ENCODE results near the gene TFR2. TPM values are rescaled to one million over a fixed set of nuclear protein-coding genes. Genes with fewer than 3 reads are reported as not detected.

TFR2 gene
- total RNA-seq, 1 experiment from 2014 or later = 9.1 TPM

GRCh38 chr7:100682991-100683658 lies 41.8 kb upstream of the TFR2 start:
- TF ChIP-seq, protein P1, sequence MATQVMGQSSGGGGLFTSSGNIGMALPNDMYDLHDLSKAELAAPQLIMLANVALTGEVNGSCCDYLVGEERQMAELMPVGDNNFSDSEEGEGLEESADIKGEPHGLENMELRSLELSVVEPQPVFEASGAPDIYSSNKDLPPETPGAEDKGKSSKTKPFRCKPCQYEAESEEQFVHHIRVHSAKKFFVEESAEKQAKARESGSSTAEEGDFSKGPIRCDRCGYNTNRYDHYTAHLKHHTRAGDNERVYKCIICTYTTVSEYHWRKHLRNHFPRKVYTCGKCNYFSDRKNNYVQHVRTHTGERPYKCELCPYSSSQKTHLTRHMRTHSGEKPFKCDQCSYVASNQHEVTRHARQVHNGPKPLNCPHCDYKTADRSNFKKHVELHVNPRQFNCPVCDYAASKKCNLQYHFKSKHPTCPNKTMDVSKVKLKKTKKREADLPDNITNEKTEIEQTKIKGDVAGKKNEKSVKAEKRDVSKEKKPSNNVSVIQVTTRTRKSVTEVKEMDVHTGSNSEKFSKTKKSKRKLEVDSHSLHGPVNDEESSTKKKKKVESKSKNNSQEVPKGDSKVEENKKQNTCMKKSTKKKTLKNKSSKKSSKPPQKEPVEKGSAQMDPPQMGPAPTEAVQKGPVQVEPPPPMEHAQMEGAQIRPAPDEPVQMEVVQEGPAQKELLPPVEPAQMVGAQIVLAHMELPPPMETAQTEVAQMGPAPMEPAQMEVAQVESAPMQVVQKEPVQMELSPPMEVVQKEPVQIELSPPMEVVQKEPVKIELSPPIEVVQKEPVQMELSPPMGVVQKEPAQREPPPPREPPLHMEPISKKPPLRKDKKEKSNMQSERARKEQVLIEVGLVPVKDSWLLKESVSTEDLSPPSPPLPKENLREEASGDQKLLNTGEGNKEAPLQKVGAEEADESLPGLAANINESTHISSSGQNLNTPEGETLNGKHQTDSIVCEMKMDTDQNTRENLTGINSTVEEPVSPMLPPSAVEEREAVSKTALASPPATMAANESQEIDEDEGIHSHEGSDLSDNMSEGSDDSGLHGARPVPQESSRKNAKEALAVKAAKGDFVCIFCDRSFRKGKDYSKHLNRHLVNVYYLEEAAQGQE (IDR thresholded peaks at IDR 0.05; ENCODE audit: insufficient read depth in 1 of 2, low read depth in 2 of 2, low read length in 1 of 2) = no peak
- TF ChIP-seq POLR2AphosphoS5 (IDR thresholded peaks at IDR 0.05; ENCODE audit: low read depth, low read length) = no peak
- no peak for TF ChIP-seq TCF7L2 (IDR thresholded peaks at IDR 0.05; ENCODE audit: low read depth, low read length)
- TF ChIP-seq SIN3A (IDR thresholded peaks at IDR 0.05; ENCODE audit: borderline replicate concordance, insufficient read depth, low read depth, low read length) = no peak
- TF ChIP-seq CTCF (IDR thresholded peaks at IDR 0.05) = no peak
- Histone ChIP-seq H3K9me3 (ENCODE audit: control insufficient read depth, insufficient read depth, low read depth, low read length) (no peaks in the 10 kb centered on the region), H3K27me3 (ENCODE audit: control insufficient read depth, insufficient read depth, low read length) (no peaks in the 10 kb centered on the region), H3K36me3 (ENCODE audit: control insufficient read depth, insufficient read depth, low read length) (no peaks in the 10 kb centered on the region), H3K27ac (ENCODE audit: low read length) (no peak overlapping the region), H3K4me3 (ENCODE audit: low read depth in 2 of 2, low read length in 2 of 2) (no peak overlapping the region), H3K4me1 (ENCODE audit: control insufficient read depth, insufficient read depth, low read length) (peaks cover 43% of the 10 kb centered on the region)
- POLR2A ChIA-PET = interaction anchor here (0.6 to 0.7 kb wide), 4 partner anchors 20 to 99 kb away, joined by 3 to 18 read pairs (median 4); no protein-coding TSS in a partner anchor
- CTCF ChIA-PET = interaction anchor here (0.6 kb wide), 1 partner anchor 214 kb away, joined by 6 read pairs; no protein-coding TSS in a partner anchor
- no peak for DNase-seq (ENCODE audit: low read depth, low spot score)
- in situ Hi-C loops (cut with HindIII; ENCODE audit: low pct_unique_long_range_greater_than_20kb, low sequenced_read_pairs) = no loop called here
- no peak for ATAC-seq
- no TSS peak for BruUV-seq (replicated peaks)
- intact Hi-C loops (cut with micrococcal nuclease; ENCODE audit: unreplicated experiment) = loop anchor here (10.0 kb wide), 1 partner anchor 48 kb away; no protein-coding TSS in a partner anchor

GRCh38 chr7:100682228-100682741 lies 40.9 kb upstream of the TFR2 start:
- CTCF ChIA-PET = interaction anchor here (0.6 to 1.2 kb wide), 2 partner anchors 10 to 213 kb away, joined by 5 to 6 read pairs; no protein-coding TSS in a partner anchor
- H3K36me3 ChIP-seq (ENCODE audit: control insufficient read depth, insufficient read depth, low read length) = no peaks in the 10 kb centered on the region; the same call in 1 of the 2 replicates
- DNase-seq (ENCODE audit: low read depth, low spot score) (no peak), ATAC-seq (peak; percentile 13; the same call in 1 of the 2 replicates)
- peaks cover 51% of the 10 kb centered on the region for H3K4me1 ChIP-seq (ENCODE audit: control insufficient read depth, insufficient read depth, low read length)
- intact Hi-C loops (cut with micrococcal nuclease; ENCODE audit: unreplicated experiment) = loop anchor here (10.0 kb wide), 1 partner anchor 47 kb away; no protein-coding TSS in a partner anchor
- TF ChIP-seq CTCF (IDR thresholded peaks at IDR 0.05) = no peak
- no peak for TF ChIP-seq SIN3A (IDR thresholded peaks at IDR 0.05; ENCODE audit: borderline replicate concordance, insufficient read depth, low read depth, low read length)
- TF ChIP-seq TCF7L2 (IDR thresholded peaks at IDR 0.05; ENCODE audit: low read depth, low read length) = no peak
- no peak for TF ChIP-seq POLR2AphosphoS5 (IDR thresholded peaks at IDR 0.05; ENCODE audit: low read depth, low read length)
- TF ChIP-seq, protein P1 (IDR thresholded peaks at IDR 0.05; ENCODE audit: insufficient read depth in 1 of 2, low read depth in 2 of 2, low read length in 1 of 2) = no peak
- H3K27ac ChIP-seq (ENCODE audit: low read length) = no peak overlapping the region
- no peaks in the 10 kb centered on the region for H3K9me3 ChIP-seq (ENCODE audit: control insufficient read depth, insufficient read depth, low read depth, low read length)
- POLR2A ChIA-PET = no interaction called here
- H3K27me3 ChIP-seq (ENCODE audit: control insufficient read depth, insufficient read depth, low read length) = no peaks in the 10 kb centered on the region
- H3K4me3 ChIP-seq (ENCODE audit: low read depth in 2 of 2, low read length in 2 of 2) = no peak overlapping the region
- no TSS peak for BruUV-seq (replicated peaks)
- in situ Hi-C loops (cut with HindIII; ENCODE audit: low pct_unique_long_range_greater_than_20kb, low sequenced_read_pairs) = no loop called here
